Measurements from ENCODE around the gene OXLD1.
A peak's percentile ranks its signal among the peaks of the same experiment; 100 is the strongest.

OXLD1 gene

GRCh38 chr17:81647640-81648012 is 18.8 kb downstream of the OXLD1 start:
- H3K9me3 ChIP-seq (ENCODE audit: control insufficient read depth, insufficient read depth, low read depth, low read length), result no peaks in the 10 kb centered on the region
- H3K27me3 ChIP-seq (ENCODE audit: control insufficient read depth, insufficient read depth, low read length), result peaks cover 24% of the 10 kb centered on the region
- H3K4me3 ChIP-seq (ENCODE audit: low read depth, low read length), result peak overlapping the region; percentile 48
- H3K27ac ChIP-seq (ENCODE audit: low read depth, low read length), result no peak overlapping the region
- H3K4me1 ChIP-seq (ENCODE audit: control insufficient read depth, insufficient read depth, low read length), result peaks cover 20% of the 10 kb centered on the region
- H3K36me3 ChIP-seq (ENCODE audit: control insufficient read depth, insufficient read depth, low read length), result 0 out of 2 replicates have a peak, but pooled peaks cover 3% of the 10 kb centered on the region
- H3K9ac ChIP-seq (ENCODE audit: low read length), result no peak overlapping the region

GRCh38 chr17:81646869-81647600 is 19.4 kb downstream of the OXLD1 start:
- H3K4me1 ChIP-seq (ENCODE audit: control insufficient read depth, insufficient read depth, low read length), result peaks cover 20% of the 10 kb centered on the region
- 0 out of 2 replicates have a peak, but pooled peaks cover 3% of the 10 kb centered on the region for H3K36me3 ChIP-seq (ENCODE audit: control insufficient read depth, insufficient read depth, low read length)
- H3K27ac ChIP-seq (ENCODE audit: low read depth, low read length), result no peak overlapping the region
- peaks cover 24% of the 10 kb centered on the region for H3K27me3 ChIP-seq (ENCODE audit: control insufficient read depth, insufficient read depth, low read length)
- H3K4me3 ChIP-seq (ENCODE audit: low read depth, low read length), result peak overlapping the region; percentile 48; the same call in 1 of the 2 replicates
- no peak overlapping the region for H3K9ac ChIP-seq (ENCODE audit: low read length)
- H3K9me3 ChIP-seq (ENCODE audit: control insufficient read depth, insufficient read depth, low read depth, low read length), result no peaks in the 10 kb centered on the region

GRCh38 chr17:81644976-81645952 is 21.1 kb downstream of the OXLD1 start:
- no peak overlapping the region for H3K9ac ChIP-seq (ENCODE audit: low read length)
- H3K9me3 ChIP-seq (ENCODE audit: control insufficient read depth, insufficient read depth, low read depth, low read length), result no peaks in the 10 kb centered on the region
- H3K36me3 ChIP-seq (ENCODE audit: control insufficient read depth, insufficient read depth, low read length), result 0 out of 2 replicates have a peak, but pooled peaks cover 3% of the 10 kb centered on the region
- no peak overlapping the region for H3K4me3 ChIP-seq (ENCODE audit: low read depth, low read length)
- H3K4me1 ChIP-seq (ENCODE audit: control insufficient read depth, insufficient read depth, low read length), result peaks cover 15% of the 10 kb centered on the region
- H3K27me3 ChIP-seq (ENCODE audit: control insufficient read depth, insufficient read depth, low read length), result peaks cover 24% of the 10 kb centered on the region
- H3K27ac ChIP-seq (ENCODE audit: low read depth, low read length), result no peak overlapping the region

- Histone ChIP-seq H3K27ac (ENCODE audit: low read depth, low read length) (no peak overlapping the region), H3K27me3 (ENCODE audit: control insufficient read depth, insufficient read depth, low read length) (peaks cover 24% of the 10 kb centered on the region), H3K36me3 (ENCODE audit: control insufficient read depth, insufficient read depth, low read length) (0 out of 2 replicates have a peak, but pooled peaks cover 3% of the 10 kb centered on the region), H3K4me1 (ENCODE audit: control insufficient read depth, insufficient read depth, low read length) (peaks cover 15% of the 10 kb centered on the region), H3K4me3 (ENCODE audit: low read depth, low read length) (no peak overlapping the region), H3K9me3 (ENCODE audit: control insufficient read depth, insufficient read depth, low read depth, low read length) (no peaks in the 10 kb centered on the region), H3K9ac (ENCODE audit: low read length) (no peak overlapping the region)
Measured at GRCh38 chr17:81644496-81644895, 21.9 kb downstream of the OXLD1 start.

GRCh38 chr17:81641825-81642489 is 24.4 kb downstream of the OXLD1 start:
- Histone ChIP-seq H3K27ac (ENCODE audit: low read depth, low read length) (no peak overlapping the region), H3K27me3 (ENCODE audit: control insufficient read depth, insufficient read depth, low read length) (peaks cover 4% of the 10 kb centered on the region), H3K4me1 (ENCODE audit: control insufficient read depth, insufficient read depth, low read length) (peaks cover under 1% of the 10 kb centered on the region; the same call in 1 of the 2 replicates), H3K4me3 (ENCODE audit: low read depth, low read length) (no peak overlapping the region), H3K9me3 (ENCODE audit: control insufficient read depth, insufficient read depth, low read depth, low read length) (no peaks in the 10 kb centered on the region), H3K36me3 (ENCODE audit: control insufficient read depth, insufficient read depth, low read length) (0 out of 2 replicates have a peak, but pooled peaks cover 3% of the 10 kb centered on the region), H3K9ac (ENCODE audit: low read length) (no peak overlapping the region)

GRCh38 chr17:81640011-81640410 is 26.4 kb downstream of the OXLD1 start:
- no peak overlapping the region for H3K4me3 ChIP-seq (ENCODE audit: low read depth, low read length)
- peaks cover 4% of the 10 kb centered on the region; the same call in 1 of the 2 replicates for H3K36me3 ChIP-seq (ENCODE audit: control insufficient read depth, insufficient read depth, low read length)
- no peaks in the 10 kb centered on the region for H3K9me3 ChIP-seq (ENCODE audit: control insufficient read depth, insufficient read depth, low read depth, low read length)
- no peak overlapping the region for H3K27ac ChIP-seq (ENCODE audit: low read depth, low read length)
- no peaks in the 10 kb centered on the region for H3K27me3 ChIP-seq (ENCODE audit: control insufficient read depth, insufficient read depth, low read length)
- H3K9ac ChIP-seq (ENCODE audit: low read length), result no peak overlapping the region
- H3K4me1 ChIP-seq (ENCODE audit: control insufficient read depth, insufficient read depth, low read length), result peaks cover 4% of the 10 kb centered on the region; the same call in 1 of the 2 replicates

GRCh38 chr17:81638683-81639082 is 27.7 kb downstream of the OXLD1 start:
- Histone ChIP-seq H3K27ac (ENCODE audit: low read depth, low read length) (no peak overlapping the region), H3K9ac (ENCODE audit: low read length) (no peak overlapping the region), H3K9me3 (ENCODE audit: control insufficient read depth, insufficient read depth, low read depth, low read length) (no peaks in the 10 kb centered on the region), H3K27me3 (ENCODE audit: control insufficient read depth, insufficient read depth, low read length) (no peaks in the 10 kb centered on the region), H3K4me1 (ENCODE audit: control insufficient read depth, insufficient read depth, low read length) (peaks cover 4% of the 10 kb centered on the region; the same call in 1 of the 2 replicates), H3K36me3 (ENCODE audit: control insufficient read depth, insufficient read depth, low read length) (peaks cover 4% of the 10 kb centered on the region; the same call in 1 of the 2 replicates), H3K4me3 (ENCODE audit: low read depth, low read length) (no peak overlapping the region)

GRCh38 chr17:81636505-81637288 is 29.7 kb downstream of the OXLD1 start, which contains the start of the genes NPLOC4 and TSPAN10:
NPLOC4 (minus strand) TSS chr17:81637112; CDS start chr17:81636930, 182 bp downstream.
TSPAN10 (plus strand) TSS chr17:81637196; CDS start chr17:81642413, 5,217 bp downstream.
- Histone ChIP-seq H3K9ac (ENCODE audit: low read length) (peak within 1 kb of the TSS; percentile 91), H3K9me3 (ENCODE audit: control insufficient read depth, insufficient read depth, low read depth, low read length) (no peaks in the 10 kb centered on the region), H3K4me3 (ENCODE audit: low read depth, low read length) (peak within 1 kb of the TSS; percentile 96), H3K36me3 (ENCODE audit: control insufficient read depth, insufficient read depth, low read length) (peaks cover 10% of the 10 kb centered on the region), H3K4me1 (ENCODE audit: control insufficient read depth, insufficient read depth, low read length) (peaks cover 4% of the 10 kb centered on the region; the same call in 1 of the 2 replicates), H3K27ac (ENCODE audit: low read depth, low read length) (peak within 1 kb of the TSS; percentile 82; the same call in 1 of the 2 replicates), H3K27me3 (ENCODE audit: control insufficient read depth, insufficient read depth, low read length) (no peaks in the 10 kb centered on the region)

GRCh38 chr17:81635973-81636504 is 30.4 kb downstream of the OXLD1 start:
- Histone ChIP-seq H3K9ac (ENCODE audit: low read length) (peak overlapping the region; percentile 91), H3K4me3 (ENCODE audit: low read depth, low read length) (peak overlapping the region; percentile 96), H3K27me3 (ENCODE audit: control insufficient read depth, insufficient read depth, low read length) (no peaks in the 10 kb centered on the region), H3K4me1 (ENCODE audit: control insufficient read depth, insufficient read depth, low read length) (peaks cover 4% of the 10 kb centered on the region; the same call in 1 of the 2 replicates), H3K36me3 (ENCODE audit: control insufficient read depth, insufficient read depth, low read length) (peaks cover 13% of the 10 kb centered on the region), H3K9me3 (ENCODE audit: control insufficient read depth, insufficient read depth, low read depth, low read length) (no peaks in the 10 kb centered on the region), H3K27ac (ENCODE audit: low read depth, low read length) (peak overlapping the region; percentile 82; the same call in 1 of the 2 replicates)
